GM13976 (cell line): ENCODE data around the gene APOL2.
A peak's percentile ranks its signal among the peaks of the same experiment; 100 is the strongest.

Source experiments
- DNase-seq: peaks from one replicate; pipeline ENCODE4 v3.0.0; 2012; ENCODE audit warnings: low spot score
- CTCF ChIP-seq: IDR thresholded peaks from 2 replicates; pipeline ENCODE4 v1.5.1; 2012; ENCODE audit warnings: borderline replicate concordance, mild to moderate bottlenecking; ENCODE audit not compliant: insufficient read depth; ENCODE audit errors: extremely low read depth, missing control alignments, control extremely low read depth
- in situ Hi-C: fragments of 300-500 bp; cut with MboI; formaldehyde crosslinking; loops from one replicate; pipeline ENCODE4 v1.12.0; 2022; ENCODE audit warnings: low sequenced_read_pairs, mixed read lengths, inconsistent platforms; ENCODE audit not compliant: unreplicated experiment

Gene APOL2

DNA sequence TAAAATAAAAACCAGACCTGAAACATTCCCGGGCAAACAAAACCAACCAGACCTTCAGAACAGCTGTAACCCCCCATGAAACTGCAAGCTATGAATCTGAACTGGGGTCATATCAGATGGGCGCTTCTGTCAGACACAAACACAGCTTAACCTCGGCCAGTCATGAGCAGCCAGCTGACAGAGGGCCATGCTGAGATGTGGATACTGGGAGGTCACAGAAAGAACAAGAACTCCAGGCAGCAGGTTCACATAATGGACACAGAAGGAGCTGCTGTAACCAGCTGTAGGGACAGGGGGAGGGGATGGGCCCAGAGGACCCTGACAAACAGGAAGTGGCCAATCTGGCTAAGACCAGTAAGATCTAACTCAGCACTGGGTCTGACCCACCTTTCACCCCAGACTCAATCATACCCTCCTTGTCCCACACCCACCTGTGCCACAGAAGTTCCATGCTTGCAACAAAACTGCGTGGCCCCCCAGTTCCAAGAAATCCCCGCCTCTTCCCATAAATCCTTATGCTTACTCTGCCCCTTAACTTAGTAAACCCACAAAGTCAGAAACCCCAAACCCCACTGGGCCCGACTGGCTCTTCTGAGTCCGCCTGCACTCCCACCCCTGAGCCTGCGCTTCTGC, 41.7 kb downstream of the APOL2 start:
- in situ Hi-C loops = no loop called here
- TF ChIP-seq CTCF = no peak
- peak; percentile 43 for DNase-seq

DNA sequence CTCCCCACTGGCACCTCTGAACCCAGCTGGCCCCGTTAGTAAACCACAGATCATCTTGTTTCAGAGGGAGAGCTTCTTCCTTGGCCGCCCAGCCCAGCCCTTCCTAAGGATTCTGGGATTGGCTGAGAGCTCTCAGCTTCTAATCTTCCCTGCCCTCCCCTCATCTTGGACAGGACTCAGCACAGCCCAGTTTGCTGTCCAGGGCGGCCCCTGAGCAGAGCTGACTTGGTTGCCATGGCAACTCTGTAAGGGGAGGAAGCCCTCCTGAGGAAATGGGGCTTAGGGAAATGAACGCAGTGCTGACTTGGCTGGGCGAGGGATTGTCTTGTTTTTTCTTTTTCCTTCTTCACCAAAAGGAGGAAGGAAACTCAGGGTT, 42.3 kb downstream of the APOL2 start:
- in situ Hi-C loops = no loop called here

GRCh38 chr22:36196254-36197064, 42.9 kb downstream of the APOL2 start:
- no peak for TF ChIP-seq CTCF
- in situ Hi-C loops = no loop called here
- DNase-seq = no peak

More for the DNA sequence above, 42.3 kb downstream of the APOL2 start:
- no peak for TF ChIP-seq CTCF
- no peak for DNase-seq

GRCh38 chr22:36194971-36195370, 44.4 kb downstream of the APOL2 start:
- DNase-seq = peak; percentile 61
- in situ Hi-C loops = no loop called here

DNA sequence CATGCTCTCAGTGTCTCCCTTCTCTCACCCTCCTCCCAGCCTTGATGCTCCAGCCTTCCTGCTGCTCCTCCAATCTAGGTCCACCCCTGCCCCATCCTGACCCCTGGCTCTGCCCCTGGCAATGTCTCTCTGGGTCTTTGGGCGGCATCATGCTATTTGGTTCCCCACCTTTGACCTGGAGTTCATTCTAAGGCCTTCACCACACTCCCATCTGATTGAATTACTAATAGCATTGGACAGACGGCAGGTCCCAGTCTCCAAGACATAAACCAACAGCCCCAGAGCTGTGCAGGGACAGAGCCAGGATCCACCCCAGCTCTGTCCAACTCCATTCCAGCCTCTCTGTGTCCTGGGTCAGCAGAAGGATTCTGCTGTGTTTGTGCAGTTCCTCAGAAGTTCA, 44.9 kb downstream of the APOL2 start:
- TF ChIP-seq CTCF = no peak
- in situ Hi-C loops = no loop called here
- DNase-seq = no peak

More at GRCh38 chr22:36194971-36195370, 44.4 kb downstream of the APOL2 start:
- peak; percentile 48 for TF ChIP-seq CTCF

GRCh38 chr22:36193577-36193976, 45.8 kb downstream of the APOL2 start:
- in situ Hi-C loops = no loop called here
- no peak for DNase-seq
- no peak for TF ChIP-seq CTCF
